Measurements from ENCODE around the gene SETSIP.

Gene SETSIP

GRCh38 chr1:92075311-92075710 is at the start of gene SETSIP:
Gene SETSIP, minus strand, starts transcription at chr1:92075411. Its CDS starts 0 bp downstream, at chr1:92075411.
- Histone ChIP-seq H3K27ac (ENCODE audit: low read length) (no peak within 1 kb of the TSS), H3K4me1 (ENCODE audit: control insufficient read depth in 1 of 2, insufficient read depth in 2 of 2, low read length in 2 of 2) (no peaks in the 10 kb centered on the region), H3K9me3 (ENCODE audit: control insufficient read depth in 1 of 2, low read length in 2 of 2) (no peaks in the 10 kb centered on the region), H3K4me3 (ENCODE audit: low read depth in 1 of 2, low read length in 2 of 2) (no peak within 1 kb of the TSS), H3K36me3 (ENCODE audit: control insufficient read depth in 1 of 2, insufficient read depth in 2 of 2, low read length in 2 of 2) (no peaks in the 10 kb centered on the region), H3K27me3 (ENCODE audit: low read depth, low read length) (no peaks in the 10 kb centered on the region)

- H3K27me3 ChIP-seq (ENCODE audit: low read depth, low read length): no peaks in the 10 kb centered on the region
- H3K4me3 ChIP-seq (ENCODE audit: low read depth in 1 of 2, low read length in 2 of 2): no peak overlapping the region
- no peaks in the 10 kb centered on the region for H3K4me1 ChIP-seq (ENCODE audit: control insufficient read depth in 1 of 2, insufficient read depth in 2 of 2, low read length in 2 of 2)
- no peaks in the 10 kb centered on the region for H3K36me3 ChIP-seq (ENCODE audit: control insufficient read depth in 1 of 2, insufficient read depth in 2 of 2, low read length in 2 of 2)
- no peak overlapping the region for H3K27ac ChIP-seq (ENCODE audit: low read length)
- no peaks in the 10 kb centered on the region for H3K9me3 ChIP-seq (ENCODE audit: control insufficient read depth in 1 of 2, low read length in 2 of 2)
These were observed 48.7 kb upstream of the SETSIP start for GRCh38 chr1:92123868-92124267.

DNA sequence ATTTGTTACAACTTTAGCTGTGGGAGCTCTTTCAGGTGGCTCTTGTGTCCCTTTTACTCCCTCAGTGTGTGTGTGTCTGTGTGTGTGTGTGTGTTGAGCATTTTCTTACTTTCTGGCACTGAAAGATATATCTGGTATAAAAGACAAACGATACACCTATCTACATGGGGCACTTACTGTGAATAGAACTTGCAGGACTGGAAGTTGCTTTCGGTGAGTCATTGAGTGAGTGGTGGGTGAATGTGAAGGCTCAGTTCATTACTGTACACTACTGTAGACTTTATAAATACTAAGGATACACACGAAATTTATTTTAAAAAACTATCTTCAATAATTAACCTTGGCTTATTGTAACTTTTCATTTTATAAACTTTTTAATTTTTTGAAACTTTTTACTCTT is 43.6 kb upstream of the SETSIP start:
- Histone ChIP-seq H3K36me3 (ENCODE audit: control insufficient read depth in 1 of 2, insufficient read depth in 2 of 2, low read length in 2 of 2) (no peaks in the 10 kb centered on the region), H3K4me3 (ENCODE audit: low read depth in 1 of 2, low read length in 2 of 2) (no peak overlapping the region), H3K9me3 (ENCODE audit: control insufficient read depth in 1 of 2, low read length in 2 of 2) (no peaks in the 10 kb centered on the region)

GRCh38 chr1:92117526-92117925 is 42.3 kb upstream of the SETSIP start:
- no peaks in the 10 kb centered on the region for H3K9me3 ChIP-seq (ENCODE audit: control insufficient read depth in 1 of 2, low read length in 2 of 2)
- H3K27me3 ChIP-seq (ENCODE audit: low read depth, low read length): no peaks in the 10 kb centered on the region

More for the DNA sequence above, 43.6 kb upstream of the SETSIP start:
- Histone ChIP-seq H3K27ac (ENCODE audit: low read length) (no peak overlapping the region), H3K27me3 (ENCODE audit: low read depth, low read length) (no peaks in the 10 kb centered on the region), H3K4me1 (ENCODE audit: control insufficient read depth in 1 of 2, insufficient read depth in 2 of 2, low read length in 2 of 2) (no peaks in the 10 kb centered on the region)

DNA sequence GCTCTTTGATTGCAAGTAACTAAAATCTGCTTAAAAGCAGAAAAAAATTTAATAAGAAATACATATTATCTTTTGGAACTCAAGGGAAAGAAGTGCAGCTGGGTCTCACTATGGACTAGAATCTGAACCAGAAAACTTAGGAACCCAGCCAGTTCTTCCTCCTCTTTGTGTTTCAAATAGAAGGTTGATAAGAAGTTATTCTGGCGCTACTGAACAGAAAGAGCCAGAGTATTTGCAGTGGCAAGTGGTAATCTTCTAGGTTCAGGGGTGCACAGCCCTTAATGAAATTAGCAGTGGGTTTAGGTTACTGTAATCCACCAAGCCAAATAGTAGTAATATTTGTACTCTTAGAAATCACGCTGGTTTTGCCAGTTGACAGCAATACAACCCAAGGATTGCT is 33.4 kb upstream of the SETSIP start:
- Histone ChIP-seq H3K4me3 (ENCODE audit: low read depth in 1 of 2, low read length in 2 of 2) (no peak overlapping the region), H3K4me1 (ENCODE audit: control insufficient read depth in 1 of 2, insufficient read depth in 2 of 2, low read length in 2 of 2) (no peaks in the 10 kb centered on the region)

More at GRCh38 chr1:92117526-92117925, 42.3 kb upstream of the SETSIP start:
- Histone ChIP-seq H3K4me3 (ENCODE audit: low read depth in 1 of 2, low read length in 2 of 2) (no peak overlapping the region), H3K36me3 (ENCODE audit: control insufficient read depth in 1 of 2, insufficient read depth in 2 of 2, low read length in 2 of 2) (no peaks in the 10 kb centered on the region), H3K4me1 (ENCODE audit: control insufficient read depth in 1 of 2, insufficient read depth in 2 of 2, low read length in 2 of 2) (no peaks in the 10 kb centered on the region), H3K27ac (ENCODE audit: low read length) (no peak overlapping the region)

GRCh38 chr1:92105546-92106081 is 30.4 kb upstream of the SETSIP start:
- Histone ChIP-seq H3K27ac (ENCODE audit: low read length) (no peak overlapping the region), H3K36me3 (ENCODE audit: control insufficient read depth in 1 of 2, insufficient read depth in 2 of 2, low read length in 2 of 2) (peaks cover 9 to 21% of the 10 kb centered on the region in 2 donors), H3K27me3 (ENCODE audit: low read depth, low read length) (no peaks in the 10 kb centered on the region), H3K4me1 (ENCODE audit: control insufficient read depth in 1 of 2, insufficient read depth in 2 of 2, low read length in 2 of 2) (no peaks in the 10 kb centered on the region), H3K4me3 (ENCODE audit: low read depth in 1 of 2, low read length in 2 of 2) (no peak overlapping the region), H3K9me3 (ENCODE audit: control insufficient read depth in 1 of 2, low read length in 2 of 2) (no peaks in the 10 kb centered on the region)

More for the DNA sequence above, 33.4 kb upstream of the SETSIP start:
- Histone ChIP-seq H3K36me3 (ENCODE audit: control insufficient read depth in 1 of 2, insufficient read depth in 2 of 2, low read length in 2 of 2) (peaks cover 0 to 14% of the 10 kb centered on the region in 2 donors), H3K27me3 (ENCODE audit: low read depth, low read length) (no peaks in the 10 kb centered on the region), H3K9me3 (ENCODE audit: control insufficient read depth in 1 of 2, low read length in 2 of 2) (no peaks in the 10 kb centered on the region), H3K27ac (ENCODE audit: low read length) (no peak overlapping the region)

DNA sequence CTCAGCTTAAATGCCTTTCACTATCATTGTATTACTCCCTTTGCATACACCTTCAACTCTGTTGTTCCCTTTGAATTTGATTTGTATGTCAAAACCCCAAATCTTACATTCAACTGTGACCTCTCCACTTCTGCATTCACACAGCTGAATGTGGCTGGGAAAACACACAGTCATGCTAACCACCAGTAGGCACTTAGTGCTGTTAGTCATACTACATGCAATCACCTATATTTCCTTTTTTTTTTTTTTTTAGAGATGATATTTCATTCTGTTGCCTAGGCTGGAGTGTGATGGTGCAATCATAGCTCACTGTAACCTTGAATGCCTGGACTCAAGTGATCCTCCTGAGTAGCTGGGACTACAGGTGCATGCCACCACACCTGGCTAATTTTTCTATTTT is 21.1 kb upstream of the SETSIP start:
- Histone ChIP-seq H3K9me3 (ENCODE audit: control insufficient read depth in 1 of 2, low read length in 2 of 2) (no peaks in the 10 kb centered on the region), H3K27me3 (ENCODE audit: low read depth, low read length) (no peaks in the 10 kb centered on the region), H3K27ac (ENCODE audit: low read length) (no peak overlapping the region), H3K4me3 (ENCODE audit: low read depth in 1 of 2, low read length in 2 of 2) (no peak overlapping the region), H3K4me1 (ENCODE audit: control insufficient read depth in 1 of 2, insufficient read depth in 2 of 2, low read length in 2 of 2) (no peaks in the 10 kb centered on the region), H3K36me3 (ENCODE audit: control insufficient read depth in 1 of 2, insufficient read depth in 2 of 2, low read length in 2 of 2) (no peaks in the 10 kb centered on the region)

DNA sequence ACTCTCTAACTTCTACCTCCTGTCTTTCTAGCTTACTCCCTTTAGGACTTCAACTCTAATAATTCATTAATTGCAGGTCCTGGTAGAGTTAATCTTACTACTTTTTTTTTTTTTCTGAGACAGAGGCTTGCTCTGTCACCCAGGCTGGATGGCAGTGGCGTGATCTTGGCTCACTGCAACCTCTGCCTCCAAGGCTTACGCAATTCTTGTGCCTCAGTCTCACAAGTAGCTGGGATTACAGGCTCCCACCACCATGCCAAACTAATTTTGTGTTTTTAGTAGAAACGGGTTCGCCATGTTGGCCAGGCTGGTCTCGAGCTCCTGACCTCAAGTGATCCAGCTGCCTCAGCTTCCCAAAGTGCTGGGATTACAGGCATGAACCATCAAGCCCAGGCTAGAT is 20.7 kb upstream of the SETSIP start:
- Histone ChIP-seq H3K9me3 (ENCODE audit: control insufficient read depth in 1 of 2, low read length in 2 of 2) (no peaks in the 10 kb centered on the region), H3K27me3 (ENCODE audit: low read depth, low read length) (no peaks in the 10 kb centered on the region), H3K4me3 (ENCODE audit: low read depth in 1 of 2, low read length in 2 of 2) (no peak overlapping the region), H3K27ac (ENCODE audit: low read length) (no peak overlapping the region), H3K4me1 (ENCODE audit: control insufficient read depth in 1 of 2, insufficient read depth in 2 of 2, low read length in 2 of 2) (no peaks in the 10 kb centered on the region), H3K36me3 (ENCODE audit: control insufficient read depth in 1 of 2, insufficient read depth in 2 of 2, low read length in 2 of 2) (no peaks in the 10 kb centered on the region)

GRCh38 chr1:92094595-92094994 is 19.4 kb upstream of the SETSIP start:
- H3K27ac ChIP-seq (ENCODE audit: low read length): no peak overlapping the region
- H3K4me1 ChIP-seq (ENCODE audit: control insufficient read depth in 1 of 2, insufficient read depth in 2 of 2, low read length in 2 of 2): no peaks in the 10 kb centered on the region
- H3K9me3 ChIP-seq (ENCODE audit: control insufficient read depth in 1 of 2, low read length in 2 of 2): no peaks in the 10 kb centered on the region
- H3K4me3 ChIP-seq (ENCODE audit: low read depth in 1 of 2, low read length in 2 of 2): no peak overlapping the region
- H3K36me3 ChIP-seq (ENCODE audit: control insufficient read depth in 1 of 2, insufficient read depth in 2 of 2, low read length in 2 of 2): no peaks in the 10 kb centered on the region
- H3K27me3 ChIP-seq (ENCODE audit: low read depth, low read length): no peaks in the 10 kb centered on the region

DNA sequence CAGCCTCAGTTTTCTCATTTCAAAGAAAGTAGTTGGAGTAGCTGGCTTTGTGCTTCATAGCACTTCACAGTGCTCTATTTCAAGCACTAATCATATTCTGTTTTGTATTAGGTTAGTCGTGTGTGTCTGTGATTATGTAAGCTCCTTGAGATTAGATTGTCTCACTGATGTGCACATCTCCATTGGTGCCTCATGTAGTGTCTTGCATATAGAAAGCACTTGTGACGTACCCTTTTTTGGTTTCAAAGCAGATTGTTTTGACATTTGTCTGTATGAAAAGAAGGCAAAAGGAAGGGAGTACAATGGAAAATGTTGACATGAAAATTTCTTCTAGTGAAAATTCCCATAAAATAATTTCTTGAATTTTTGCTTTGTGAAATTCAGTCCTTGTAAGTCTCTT is 18.9 kb upstream of the SETSIP start:
- H3K4me1 ChIP-seq (ENCODE audit: control insufficient read depth in 1 of 2, insufficient read depth in 2 of 2, low read length in 2 of 2): no peaks in the 10 kb centered on the region
- no peaks in the 10 kb centered on the region for H3K9me3 ChIP-seq (ENCODE audit: control insufficient read depth in 1 of 2, low read length in 2 of 2)
- no peaks in the 10 kb centered on the region for H3K27me3 ChIP-seq (ENCODE audit: low read depth, low read length)

DNA sequence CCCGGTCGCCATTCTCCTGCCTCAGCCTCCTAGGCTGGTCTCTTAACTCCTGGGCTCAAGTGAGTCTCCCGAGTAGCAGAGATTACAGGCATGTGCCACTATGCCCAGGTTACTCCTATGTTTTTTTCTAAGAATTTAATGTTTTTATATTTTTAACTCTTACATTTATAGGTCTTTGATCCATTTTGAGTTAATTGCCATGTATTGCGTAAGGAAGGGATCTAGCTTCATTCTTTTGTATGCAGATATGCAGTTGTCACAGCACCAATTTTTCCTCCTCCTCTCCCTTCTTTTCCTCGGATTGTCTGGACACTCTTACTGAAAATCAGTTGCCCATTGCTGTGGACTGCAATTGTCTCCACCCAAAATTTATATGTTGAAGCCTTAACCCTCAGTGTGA is 16.4 kb upstream of the SETSIP start:
- Histone ChIP-seq H3K9me3 (ENCODE audit: control insufficient read depth in 1 of 2, low read length in 2 of 2) (peaks cover 0 to 1% of the 10 kb centered on the region in 2 donors), H3K4me3 (ENCODE audit: low read depth in 1 of 2, low read length in 2 of 2) (no peak overlapping the region), H3K27me3 (ENCODE audit: low read depth, low read length) (no peaks in the 10 kb centered on the region), H3K27ac (ENCODE audit: low read length) (no peak overlapping the region), H3K36me3 (ENCODE audit: control insufficient read depth in 1 of 2, insufficient read depth in 2 of 2, low read length in 2 of 2) (peaks cover 0 to 3% of the 10 kb centered on the region in 2 donors), H3K4me1 (ENCODE audit: control insufficient read depth in 1 of 2, insufficient read depth in 2 of 2, low read length in 2 of 2) (no peaks in the 10 kb centered on the region)

More for the DNA sequence above, 18.9 kb upstream of the SETSIP start:
- no peaks in the 10 kb centered on the region for H3K36me3 ChIP-seq (ENCODE audit: control insufficient read depth in 1 of 2, insufficient read depth in 2 of 2, low read length in 2 of 2)
- H3K4me3 ChIP-seq (ENCODE audit: low read depth in 1 of 2, low read length in 2 of 2): no peak overlapping the region
- no peak overlapping the region for H3K27ac ChIP-seq (ENCODE audit: low read length)

DNA sequence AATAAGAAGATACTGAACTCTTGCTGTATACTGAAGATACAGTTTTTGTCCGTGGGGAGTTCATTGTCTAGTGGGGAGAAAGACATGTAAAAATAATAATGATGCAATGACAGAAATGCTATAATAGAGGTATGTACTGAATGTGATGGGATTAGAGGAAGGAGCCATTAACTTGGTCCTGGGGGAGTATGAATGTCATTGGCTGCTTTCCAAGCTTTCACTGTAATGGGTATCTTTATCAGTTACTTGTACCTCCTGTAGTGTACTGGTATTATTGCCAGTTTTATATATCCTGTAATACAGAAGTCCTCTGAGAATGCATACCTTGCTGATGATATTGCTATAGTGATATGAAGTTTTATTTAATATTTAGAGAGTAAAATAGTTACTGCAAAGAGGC is 12.3 kb upstream of the SETSIP start:
- H3K36me3 ChIP-seq (ENCODE audit: control insufficient read depth in 1 of 2, insufficient read depth in 2 of 2, low read length in 2 of 2): peaks cover 0 to 17% of the 10 kb centered on the region in 2 donors
- no peaks in the 10 kb centered on the region for H3K27me3 ChIP-seq (ENCODE audit: low read depth, low read length)
- H3K4me1 ChIP-seq (ENCODE audit: control insufficient read depth in 1 of 2, insufficient read depth in 2 of 2, low read length in 2 of 2): no peaks in the 10 kb centered on the region
- H3K4me3 ChIP-seq (ENCODE audit: low read depth in 1 of 2, low read length in 2 of 2): no peak overlapping the region
- no peak overlapping the region for H3K27ac ChIP-seq (ENCODE audit: low read length)
- H3K9me3 ChIP-seq (ENCODE audit: control insufficient read depth in 1 of 2, low read length in 2 of 2): peaks cover 5 to 21% of the 10 kb centered on the region in 2 donors

Data from muscle layer of duodenum (tissue), 2 donors.